H9 (cell line): ENCODE measurements around the gene SDHAF3. TPM values are rescaled to one million over a fixed set of nuclear protein-coding genes. Genes with fewer than 3 reads are reported as not detected.

Source experiments
- DNase-seq: peaks from one replicate; pipeline ENCODE4 v3.0.0-alpha.2; 2017
- H2AFZ ChIP-seq: one replicate; pipeline ENCODE4 v1.6.1; 2013; ENCODE audit warnings: mild to moderate bottlenecking, low read length, control low read depth, moderate library complexity
- H2AK5ac ChIP-seq: 2 replicates; pipeline ENCODE4 v1.6.1; 2013; ENCODE audit warnings: low read length, control low read depth, mixed read lengths; ENCODE audit not compliant: insufficient read length
- H2BK120ac ChIP-seq: one replicate; pipeline ENCODE4 v1.6.1; 2013; ENCODE audit warnings: low read depth, mild to moderate bottlenecking, low read length, control low read depth, inconsistent platforms; ENCODE audit not compliant: poor library complexity, severe bottlenecking
- H2BK12ac ChIP-seq: 2 replicates; pipeline ENCODE4 v1.6.1; 2013; ENCODE audit warnings: low read length, control low read depth, mixed read lengths, low read depth; ENCODE audit not compliant: insufficient read length
- H2BK15ac ChIP-seq: 2 replicates; pipeline ENCODE4 v1.6.1; 2013; ENCODE audit warnings: low read depth, low read length, control low read depth
- H2BK20ac ChIP-seq: one replicate; pipeline ENCODE4 v1.6.1; 2013; ENCODE audit warnings: low read depth, mild to moderate bottlenecking, low read length, control low read depth, inconsistent platforms; ENCODE audit not compliant: poor library complexity, severe bottlenecking
- H2BK5ac ChIP-seq: 2 replicates; pipeline ENCODE4 v1.6.1; 2013; ENCODE audit warnings: low read length, control low read depth, mixed read lengths; ENCODE audit not compliant: insufficient read length
- H3K14ac ChIP-seq: 2 replicates; pipeline ENCODE4 v1.6.1; 2013; ENCODE audit warnings: low read length, control low read depth; ENCODE audit not compliant: insufficient read depth
- H3K18ac ChIP-seq: 2 replicates; pipeline ENCODE4 v1.6.1; 2013; ENCODE audit warnings: low read depth, mild to moderate bottlenecking, mixed read lengths, low read length, control low read depth; ENCODE audit not compliant: insufficient read length
- H3K23ac ChIP-seq: 2 replicates; pipeline ENCODE4 v1.6.1; 2013; ENCODE audit warnings: low read length, control low read depth, mixed read lengths, low read depth; ENCODE audit not compliant: insufficient read length
- H3K23me2 ChIP-seq: 2 replicates; pipeline ENCODE4 v1.6.1; 2013; ENCODE audit warnings: low read depth, mild to moderate bottlenecking, mixed read lengths, low read length, control low read depth; ENCODE audit not compliant: insufficient read length, poor library complexity, severe bottlenecking
- H3K27ac ChIP-seq: 2 replicates; pipeline ENCODE4 v1.5.1; 2013; ENCODE audit warnings: low read length, control low read depth, mixed read lengths, low read depth; ENCODE audit not compliant: insufficient read length
- H3K27me3 ChIP-seq: 2 replicates; pipeline ENCODE4 v1.6.1; 2013; ENCODE audit warnings: low read length, control low read depth, inconsistent platforms; ENCODE audit not compliant: insufficient read depth
- H3K4ac ChIP-seq: 2 replicates; pipeline ENCODE4 v1.6.1; 2013; ENCODE audit warnings: low read depth, mild to moderate bottlenecking, control low read depth, inconsistent platforms, low read length, moderate library complexity
- H3K4me1 ChIP-seq: 2 replicates; pipeline ENCODE4 v1.6.1; 2013; ENCODE audit warnings: low read length, control low read depth, inconsistent platforms; ENCODE audit not compliant: insufficient read depth
- H3K4me2 ChIP-seq: 2 replicates; pipeline ENCODE4 v1.6.1; 2013; ENCODE audit warnings: low read length, control low read depth, mixed read lengths; ENCODE audit not compliant: insufficient read length, insufficient read depth
- H3K56ac ChIP-seq: 2 replicates; pipeline ENCODE4 v1.6.1; 2013; ENCODE audit warnings: low read depth, mild to moderate bottlenecking, mixed read lengths, low read length, control low read depth; ENCODE audit not compliant: insufficient read length
- H3K79me1 ChIP-seq: 2 replicates; pipeline ENCODE4 v1.6.1; 2013; ENCODE audit warnings: low read depth, mild to moderate bottlenecking, moderate library complexity, low read length, control low read depth, inconsistent platforms; ENCODE audit not compliant: insufficient read depth, poor library complexity, severe bottlenecking
- H3K79me2 ChIP-seq: 2 replicates; pipeline ENCODE4 v1.6.1; 2013; ENCODE audit warnings: low read length, control low read depth, inconsistent platforms; ENCODE audit not compliant: insufficient read depth
- H3K9ac ChIP-seq: 2 replicates; pipeline ENCODE4 v1.6.1; 2013; ENCODE audit warnings: low read length, control low read depth, mixed read lengths; ENCODE audit not compliant: insufficient read length; ENCODE audit errors: extremely low read depth
- H3K9me3 ChIP-seq: one replicate; pipeline ENCODE4 v1.6.1; 2013; ENCODE audit warnings: low read depth, low read length, inconsistent platforms; ENCODE audit not compliant: control insufficient read depth
- H3T11ph ChIP-seq: one replicate; pipeline ENCODE4 v1.6.1; 2013; ENCODE audit warnings: mild to moderate bottlenecking, low read length, control low read depth, inconsistent platforms
- H4K20me1 ChIP-seq: one replicate; pipeline ENCODE4 v1.6.1; 2013; ENCODE audit not compliant: control insufficient read depth, insufficient read length, insufficient read depth
- H4K5ac ChIP-seq: 2 replicates; pipeline ENCODE4 v1.6.1; 2013; ENCODE audit warnings: low read depth, mild to moderate bottlenecking, mixed read lengths, low read length, control low read depth; ENCODE audit not compliant: insufficient read length
- H4K8ac ChIP-seq: replicated peaks from 2 replicates; pipeline ENCODE4 v1.6.1; 2013; ENCODE audit warnings: low read length, control low read depth, mixed read lengths, low read depth; ENCODE audit not compliant: insufficient read length
- H4K91ac ChIP-seq: 2 replicates; pipeline ENCODE4 v1.6.1; 2013; ENCODE audit warnings: low read depth, mild to moderate bottlenecking, moderate library complexity, mixed read lengths, low read length, control low read depth; ENCODE audit not compliant: insufficient read length
- H3K27ac Mint-ChIP-seq, 3 experiments: 2 replicates in 2 of 3; 3 replicates in 1 of 3; pipeline ENCODE4 v1.8.0; 2020 to 2021; ENCODE audit warnings: mixed read lengths in 3 of 3, mild to moderate bottlenecking in 1 of 3, moderate library complexity in 1 of 3
- H3K27me3 Mint-ChIP-seq: 2 replicates; pipeline ENCODE4 v1.8.0; 2021; ENCODE audit warnings: low read depth, mild to moderate bottlenecking, moderate library complexity, mixed read lengths
- H3K36me3 Mint-ChIP-seq, 3 experiments: 2 replicates in 2 of 3; 3 replicates in 1 of 3; pipeline ENCODE4 v1.8.0; 2020 to 2021; ENCODE audit warnings: low read depth in 3 of 3, mixed read lengths in 3 of 3; ENCODE audit not compliant: insufficient read depth in 1 of 3
- H3K4me1 Mint-ChIP-seq, 2 experiments: 2 replicates each; pipeline ENCODE4 v1.8.0; 2020; ENCODE audit warnings: mixed read lengths in 2 of 2
- H3K4me3 Mint-ChIP-seq, 2 experiments: 2 replicates in 1 of 2; 3 replicates in 1 of 2; pipeline ENCODE4 v1.8.0; 2020 to 2021; ENCODE audit warnings: mild to moderate bottlenecking in 2 of 2, mixed read lengths in 2 of 2, moderate library complexity in 1 of 2
- H3K9me3 Mint-ChIP-seq, 2 experiments: 2 replicates in 1 of 2; 3 replicates in 1 of 2; pipeline ENCODE4 v1.8.0; 2020; ENCODE audit warnings: mild to moderate bottlenecking in 2 of 2, mixed read lengths in 2 of 2, moderate library complexity in 1 of 2
- WGBS: extraction: QIAGEN DNeasy Blood & Tissue Kit; methylation state at CpG from one replicate; pipeline ENCODE4 v1.1.7; 2013; ENCODE audit warnings: missing lambda C conversion rate, low lambda C conversion rate, mixed read lengths; ENCODE audit not compliant: insufficient read length; ENCODE audit errors: extremely low coverage; 5-methylcytosine and 5-hydroxymethylcytosine counted together
- total RNA-seq: library from RNA; stranded (reverse); gene quantifications from 2 replicates; pipeline ENCODE4 v1.2.1, GENCODE V29; 2021
- TF ChIP-seq, protein P1 (sequence below): fragments of 200-600 bp; sonication (generic); conservative IDR thresholded peaks from 3 replicates; pipeline ENCODE4 v1.8.0; 2021; ENCODE audit warnings: antibody characterized with exemption, mild to moderate bottlenecking

The SDHAF3 gene
- total RNA-seq, 1 experiment from 2014 or later: 14.1 TPM

DNA sequence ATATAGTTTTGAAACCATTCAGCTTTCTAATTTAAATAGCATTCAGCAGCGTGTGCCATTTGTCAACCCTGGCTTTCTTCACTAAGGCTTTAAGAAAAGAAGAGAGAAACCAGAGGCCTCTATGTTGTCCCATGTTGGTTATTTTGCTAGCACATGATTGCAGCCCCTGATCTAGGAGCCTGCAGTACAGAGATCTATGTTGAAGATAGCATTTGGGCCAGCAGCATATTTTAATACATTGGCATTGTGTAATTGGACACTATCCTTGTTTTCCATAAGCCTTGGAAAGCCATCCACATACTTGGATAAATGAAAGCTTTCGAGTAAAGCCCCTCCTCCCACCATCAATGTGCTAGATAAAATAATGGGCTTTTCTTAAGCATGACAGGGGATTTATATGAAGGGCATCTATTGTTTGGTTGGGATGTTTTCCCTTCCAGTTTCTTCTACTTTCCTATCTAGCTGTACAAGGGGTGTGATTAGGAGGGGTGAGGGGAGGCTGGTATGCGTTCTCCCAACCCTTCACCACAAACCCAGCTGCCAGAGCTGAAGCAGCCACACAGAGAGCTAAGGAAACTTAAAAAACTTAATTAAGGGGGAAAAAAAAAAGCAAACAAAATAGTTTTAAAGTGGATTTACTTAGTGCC lies 23.1 kb upstream of the SDHAF3 start:
- Histone ChIP-seq H3K14ac (no peak overlapping the region), H3K23ac (no peak overlapping the region)

More for the DNA sequence above, 23.1 kb upstream of the SDHAF3 start:
- no peak overlapping the region for H2BK120ac ChIP-seq
- Mint-ChIP-seq H3K36me3 (no peaks in the 10 kb centered on the region), H3K27me3 (peaks cover 5% of the 10 kb centered on the region; the same call in 1 of the 2 replicates), H3K9me3 (no peaks in the 10 kb centered on the region), H3K27ac (no peak overlapping the region), H3K4me3 (no peak overlapping the region), H3K4me1 (no peaks in the 10 kb centered on the region)
- H3K4me2 ChIP-seq: no peak overlapping the region
- H3K56ac ChIP-seq: no peak overlapping the region
- H4K5ac ChIP-seq: no peak overlapping the region
- no peak overlapping the region for H2BK20ac ChIP-seq
- H2BK5ac ChIP-seq: no peak overlapping the region
- H4K91ac ChIP-seq: no peak overlapping the region
- no peaks in the 10 kb centered on the region for H3K9me3 ChIP-seq
- no CpG with 5 or more reads among the region's 3 CpGs for WGBS
- H4K20me1 ChIP-seq: no peaks in the 10 kb centered on the region
- H2AFZ ChIP-seq: no peak overlapping the region
- no peaks in the 10 kb centered on the region for H3K27me3 ChIP-seq
- no peak overlapping the region for H3K9ac ChIP-seq
- H2BK15ac ChIP-seq: no peak overlapping the region
- DNase-seq: no peak
- H3K4ac ChIP-seq: no peak overlapping the region
- no peak overlapping the region for H4K8ac ChIP-seq
- no peaks in the 10 kb centered on the region for H3K23me2 ChIP-seq
- no peaks in the 10 kb centered on the region for H3K4me1 ChIP-seq
- no peaks in the 10 kb centered on the region for H3K79me1 ChIP-seq
- H2AK5ac ChIP-seq: no peak overlapping the region
- H3T11ph ChIP-seq: no peak overlapping the region
- TF ChIP-seq, protein P1, sequence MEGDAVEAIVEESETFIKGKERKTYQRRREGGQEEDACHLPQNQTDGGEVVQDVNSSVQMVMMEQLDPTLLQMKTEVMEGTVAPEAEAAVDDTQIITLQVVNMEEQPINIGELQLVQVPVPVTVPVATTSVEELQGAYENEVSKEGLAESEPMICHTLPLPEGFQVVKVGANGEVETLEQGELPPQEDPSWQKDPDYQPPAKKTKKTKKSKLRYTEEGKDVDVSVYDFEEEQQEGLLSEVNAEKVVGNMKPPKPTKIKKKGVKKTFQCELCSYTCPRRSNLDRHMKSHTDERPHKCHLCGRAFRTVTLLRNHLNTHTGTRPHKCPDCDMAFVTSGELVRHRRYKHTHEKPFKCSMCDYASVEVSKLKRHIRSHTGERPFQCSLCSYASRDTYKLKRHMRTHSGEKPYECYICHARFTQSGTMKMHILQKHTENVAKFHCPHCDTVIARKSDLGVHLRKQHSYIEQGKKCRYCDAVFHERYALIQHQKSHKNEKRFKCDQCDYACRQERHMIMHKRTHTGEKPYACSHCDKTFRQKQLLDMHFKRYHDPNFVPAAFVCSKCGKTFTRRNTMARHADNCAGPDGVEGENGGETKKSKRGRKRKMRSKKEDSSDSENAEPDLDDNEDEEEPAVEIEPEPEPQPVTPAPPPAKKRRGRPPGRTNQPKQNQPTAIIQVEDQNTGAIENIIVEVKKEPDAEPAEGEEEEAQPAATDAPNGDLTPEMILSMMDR: no peak
- no peak overlapping the region for H3K18ac ChIP-seq
- H2BK12ac ChIP-seq: no peak overlapping the region
- no peaks in the 10 kb centered on the region for H3K79me2 ChIP-seq
- no peak overlapping the region for H3K27ac ChIP-seq
